MCF 10A (cell line): ENCODE results near the gene NOL6. TPM values are rescaled to one million over a fixed set of nuclear protein-coding genes. Genes with fewer than 3 reads are reported as not detected.

Source experiments
- BruUV-seq: library from RNA; stranded (reverse); fragments of 400-500 nt; replicated peaks from 2 replicates; lab custom pipeline; 2021; lab: Mats Ljungman, UMichigan
- CTCF ChIA-PET: fragments of 300-600 bp; sonication (Branson Sonifier 250); formaldehyde crosslinking; extraction: SDS; loops from one replicate; lab custom pipeline; 2021; ENCODE audit warnings: antibody characterized with exemption, inconsistent platforms; lab: Yijun Ruan, JAX
- POLR2A ChIA-PET: fragments of 300-600, 350-650 bp; sonication (Branson Sonifier 250); formaldehyde crosslinking; extraction: SDS; loops from one replicate; lab custom pipeline; 2020; ENCODE audit warnings: antibody characterized with exemption, inconsistent platforms; lab: Yijun Ruan, JAX
- DNase-seq: peaks from one replicate; pipeline ENCODE4 v3.0.0-alpha.2; 2018; ENCODE audit not compliant: unreplicated experiment
- H3K27ac Mint-ChIP-seq: one replicate; pipeline ENCODE4 v1.8.0; 2022; ENCODE audit warnings: mild to moderate bottlenecking, low read depth, mixed read lengths; ENCODE audit not compliant: unreplicated experiment
- H3K27me3 Mint-ChIP-seq: one replicate; pipeline ENCODE4 v1.8.0; 2022; ENCODE audit warnings: mixed read lengths; ENCODE audit not compliant: insufficient read depth, unreplicated experiment
- H3K36me3 Mint-ChIP-seq: one replicate; pipeline ENCODE4 v1.8.0; 2022; ENCODE audit warnings: mild to moderate bottlenecking, moderate library complexity, mixed read lengths; ENCODE audit not compliant: insufficient read depth, unreplicated experiment
- H3K4me1 Mint-ChIP-seq: one replicate; pipeline ENCODE4 v1.8.0; 2022; ENCODE audit warnings: mixed read lengths; ENCODE audit not compliant: insufficient read depth, unreplicated experiment
- H3K4me3 Mint-ChIP-seq: one replicate; pipeline ENCODE4 v1.8.0; 2022; ENCODE audit warnings: mild to moderate bottlenecking, moderate library complexity, mixed read lengths; ENCODE audit not compliant: unreplicated experiment
- H3K9me3 Mint-ChIP-seq: one replicate; pipeline ENCODE4 v1.8.0; 2022; ENCODE audit warnings: mixed read lengths; ENCODE audit not compliant: unreplicated experiment
- CTCF ChIP-seq: fragments of 200-600 bp; IDR thresholded peaks from one replicate; pipeline ENCODE4 v1.8.0; 2022; ENCODE audit warnings: antibody characterized with exemption, mild to moderate bottlenecking; ENCODE audit not compliant: unreplicated experiment
- intact Hi-C: fragments of 100-400 bp; cut with micrococcal nuclease; formaldehyde crosslinking; loops from 2 replicates; pipeline ENCODE4 v1.14.1; 2022
- total RNA-seq: library from RNA; stranded (reverse); gene quantifications from 2 replicates; pipeline ENCODE4 v1.2.3, GENCODE V29; 2022

Gene NOL6
- total RNA-seq, 1 experiment from 2014 or later = 48.6 TPM

GRCh38 chr9:33443464-33444154 is 30.1 kb downstream of the NOL6 start:
- H3K9me3 Mint-ChIP-seq = no peaks in the 10 kb centered on the region
- no peaks in the 10 kb centered on the region for H3K36me3 Mint-ChIP-seq
- TF ChIP-seq CTCF = no peak
- H3K4me1 Mint-ChIP-seq = peaks cover 55% of the 10 kb centered on the region
- no peak for DNase-seq
- H3K27ac Mint-ChIP-seq = no peak overlapping the region
- no peak overlapping the region for H3K4me3 Mint-ChIP-seq
- intact Hi-C loops = no loop called here
- ChIA-PET CTCF (interaction anchor here (0.7 to 1.4 kb wide), 5 partner anchors 9 to 40 kb away, joined by 3 to 5 read pairs (median 5); no protein-coding TSS in a partner anchor), POLR2A (interaction anchor here (1.0 kb wide), 1 partner anchor 26 kb away, joined by 3 read pairs; no protein-coding TSS in a partner anchor)
- no TSS peak for BruUV-seq
- no peaks in the 10 kb centered on the region for H3K27me3 Mint-ChIP-seq

DNA sequence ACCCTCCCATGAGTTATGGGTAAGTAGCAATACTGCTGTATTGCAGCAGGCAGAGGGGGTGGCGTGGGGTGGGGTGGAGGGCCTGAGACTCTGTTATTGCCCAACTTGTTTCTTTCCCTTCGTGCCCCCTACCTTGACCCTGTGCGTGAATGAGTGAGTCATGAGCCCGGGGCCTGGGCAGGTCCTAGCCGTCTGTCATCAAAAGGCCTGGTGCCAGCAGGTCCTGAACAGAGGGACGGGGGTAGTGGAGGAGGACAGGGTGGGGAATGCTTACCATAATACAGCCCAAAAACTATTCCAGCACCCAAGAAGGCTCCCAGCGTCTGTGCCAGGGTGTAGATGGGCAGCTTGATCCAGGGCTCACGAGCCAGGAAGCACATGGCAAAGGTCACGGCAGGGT is 30.7 kb downstream of the NOL6 start:
- no peaks in the 10 kb centered on the region for H3K9me3 Mint-ChIP-seq
- intact Hi-C loops = no loop called here
- peak; percentile 93 for DNase-seq
- H3K27me3 Mint-ChIP-seq = no peaks in the 10 kb centered on the region
- no peak overlapping the region for H3K27ac Mint-ChIP-seq
- peaks cover 56% of the 10 kb centered on the region for H3K4me1 Mint-ChIP-seq
- POLR2A ChIA-PET = interaction anchor here (1.0 to 1.2 kb wide), 2 partner anchors 12 to 27 kb away, joined by 3 read pairs; no protein-coding TSS in a partner anchor
- CTCF ChIA-PET = interaction anchor here (1.3 to 3.7 kb wide), 3 partner anchors 9 to 39 kb away, joined by 5 to 23 read pairs (median 5); no protein-coding TSS in a partner anchor
- no peak overlapping the region for H3K4me3 Mint-ChIP-seq
- no TSS peak for BruUV-seq
- TF ChIP-seq CTCF = no peak
- H3K36me3 Mint-ChIP-seq = no peaks in the 10 kb centered on the region

GRCh38 chr9:33442125-33442524 is 31.6 kb downstream of the NOL6 start:
- Mint-ChIP-seq H3K36me3 (no peaks in the 10 kb centered on the region), H3K27ac (no peak overlapping the region), H3K4me3 (no peak overlapping the region), H3K27me3 (no peaks in the 10 kb centered on the region), H3K4me1 (peaks cover 63% of the 10 kb centered on the region), H3K9me3 (no peaks in the 10 kb centered on the region)
- ChIA-PET POLR2A (interaction anchor here (0.7 to 1.2 kb wide), 2 partner anchors 11 to 26 kb away, joined by 3 read pairs; no protein-coding TSS in a partner anchor), CTCF (interaction anchor here (0.9 to 3.7 kb wide), 5 partner anchors 10 to 41 kb away, joined by 3 to 23 read pairs (median 4); partner anchors contain the start of gene NOL6)
- BruUV-seq = no TSS peak
- no peak for TF ChIP-seq CTCF
- intact Hi-C loops = no loop called here
- no peak for DNase-seq

DNA sequence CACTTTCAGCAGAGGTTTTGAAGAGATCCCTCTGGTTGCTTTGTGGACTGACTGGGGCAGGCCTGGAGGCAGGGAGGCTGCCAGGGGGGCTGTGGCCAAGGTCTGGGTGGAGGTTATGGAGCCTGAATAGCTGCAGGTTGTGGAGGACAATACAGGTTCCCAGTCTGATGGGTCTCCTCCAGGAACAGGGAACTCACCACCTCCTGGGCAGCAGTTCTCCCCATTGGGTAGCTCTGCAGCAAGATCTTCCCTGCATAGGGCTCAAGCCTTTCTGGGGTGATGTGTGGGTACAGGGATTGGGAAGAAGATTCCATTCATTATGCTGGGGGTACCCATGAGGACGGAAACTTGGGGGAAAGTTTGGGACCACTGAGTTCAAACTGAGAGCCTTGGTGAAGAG is 33.1 kb downstream of the NOL6 start:
- intact Hi-C loops = no loop called here
- Mint-ChIP-seq H3K4me3 (no peak overlapping the region), H3K36me3 (no peaks in the 10 kb centered on the region), H3K4me1 (peaks cover 53% of the 10 kb centered on the region), H3K27ac (no peak overlapping the region), H3K27me3 (no peaks in the 10 kb centered on the region), H3K9me3 (no peaks in the 10 kb centered on the region)
- TF ChIP-seq CTCF = no peak
- ChIA-PET CTCF (interaction anchor here (1.2 to 3.7 kb wide), 3 partner anchors 12 to 26 kb away, joined by 4 to 23 read pairs (median 4); no protein-coding TSS in a partner anchor), POLR2A (interaction anchor here (1.4 kb wide), 1 partner anchor 33 kb away, joined by 4 read pairs; the partner anchor contains the start of gene NOL6)
- DNase-seq = no peak
- no TSS peak for BruUV-seq
